Measurements from ENCODE around the gene CXCL5.
"Not testable (repeated sequence)": the region's sequence is repeated elsewhere in the genome, so short reads cannot be mapped to it uniquely, and the experiment has no call there.

The CXCL5 gene

DNA sequence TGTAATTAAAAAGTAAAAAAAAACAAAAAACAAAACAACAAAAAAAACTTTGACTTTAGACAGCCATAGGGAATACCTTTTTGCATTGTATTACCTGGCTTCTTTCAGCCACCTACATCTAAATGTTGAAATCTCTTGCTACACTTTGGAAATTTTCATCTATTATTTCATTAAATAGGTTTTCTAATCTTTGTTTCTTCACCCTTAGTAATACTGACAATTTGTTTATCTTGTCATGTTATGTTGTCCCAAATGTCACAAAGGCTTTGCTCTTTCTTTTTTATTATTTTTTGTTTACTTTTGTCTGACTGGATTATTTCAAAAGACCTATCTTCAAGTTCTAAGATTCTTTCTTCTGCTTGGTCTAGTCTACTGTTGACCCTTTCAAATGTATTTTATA, 24.1 kb downstream of the CXCL5 start:
- no peak for DNase-seq

DNA sequence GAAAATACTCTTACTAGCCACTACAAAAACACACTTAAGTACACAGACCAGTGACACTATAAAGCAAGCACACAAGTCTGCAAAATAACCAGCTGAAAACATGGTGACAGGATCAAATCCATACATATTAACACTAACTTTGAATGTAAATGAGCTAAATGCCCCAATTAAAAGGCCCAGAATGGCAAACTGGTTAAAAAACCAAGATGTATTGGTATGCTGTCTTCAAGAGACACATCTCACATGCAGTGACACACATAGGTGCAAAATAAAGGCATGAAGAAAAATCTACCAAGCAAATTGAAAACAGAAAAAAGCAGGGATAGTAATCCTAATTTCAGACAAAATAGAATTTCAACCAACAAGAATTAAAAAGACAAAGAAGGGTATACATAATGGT, 27.5 kb downstream of the CXCL5 start:
- DNase-seq, result no peak

DNA sequence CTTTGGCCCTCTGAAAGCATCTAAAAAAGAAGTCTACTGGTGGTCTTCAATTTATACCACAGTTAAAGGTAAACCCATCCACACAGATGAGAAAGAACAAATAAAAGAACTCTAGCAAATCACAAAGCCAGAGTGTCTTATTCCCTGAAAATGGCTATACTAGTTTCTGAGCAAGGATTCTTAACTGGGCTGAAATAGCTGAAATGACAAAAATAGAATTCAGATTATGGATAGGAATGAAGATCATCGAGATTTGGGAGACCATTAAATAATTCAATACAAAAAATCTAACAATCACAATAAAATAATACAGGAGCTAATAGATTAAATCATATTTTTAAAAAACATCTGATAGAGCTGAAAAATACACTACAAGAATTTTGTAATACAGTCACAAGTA, 28.5 kb downstream of the CXCL5 start:
- DNase-seq, result no peak

DNA sequence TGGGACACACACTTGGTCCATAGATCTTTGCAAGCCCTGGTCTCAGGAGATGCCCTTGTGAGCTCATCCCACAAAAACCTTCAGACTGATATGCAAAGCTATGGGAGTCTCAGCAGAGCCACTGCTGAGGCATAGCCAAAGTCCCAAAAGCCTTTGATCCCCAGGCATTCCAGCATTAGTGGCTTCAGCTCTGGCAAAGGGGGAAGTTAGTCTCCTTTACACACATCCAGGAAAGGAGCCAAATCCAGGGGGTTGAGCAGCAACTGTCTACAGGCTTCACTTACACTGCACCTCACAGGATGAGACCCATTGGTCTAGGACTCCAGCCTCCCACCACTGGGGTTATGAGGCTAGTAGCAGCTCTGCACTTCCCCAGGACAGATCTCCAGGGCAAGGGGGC, 30.6 kb downstream of the CXCL5 start:
- DNase-seq, result no peak

DNA sequence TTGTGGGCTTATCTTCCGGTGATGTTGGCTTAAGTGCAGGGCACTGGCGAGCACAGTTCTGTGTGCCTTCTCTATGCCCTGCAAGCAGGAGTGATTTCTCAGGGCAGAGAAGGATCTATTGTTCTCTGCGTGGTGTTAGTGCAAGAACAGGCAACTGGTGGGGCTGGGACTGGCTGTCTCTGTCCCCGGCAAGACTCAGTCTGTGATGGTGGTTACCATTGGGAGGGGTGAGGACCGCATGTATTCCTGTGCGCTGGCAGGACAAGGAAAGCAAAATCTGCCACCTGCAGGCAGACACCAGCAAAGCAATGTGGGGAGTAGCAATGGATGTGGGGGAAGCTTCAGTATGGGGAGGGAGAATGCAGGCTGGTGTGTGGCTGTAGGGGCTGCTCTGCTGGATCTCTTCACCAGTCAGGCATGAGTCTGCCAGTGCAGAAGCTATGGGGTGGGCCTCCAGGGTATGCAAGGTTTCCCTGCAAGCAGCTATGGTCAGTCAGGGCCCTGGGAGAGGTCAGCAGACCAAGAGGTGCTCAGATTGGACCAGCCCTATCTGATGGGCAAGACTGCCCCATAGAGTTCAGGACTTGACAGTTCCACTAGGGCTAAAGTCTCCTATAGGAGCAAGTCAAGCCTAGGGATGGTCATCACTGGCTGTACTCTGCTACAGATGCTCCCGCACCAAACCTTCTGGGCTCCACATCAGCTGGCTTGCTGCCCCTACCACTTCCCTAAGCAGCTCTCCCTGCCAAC, 33.4 kb downstream of the CXCL5 start:
- no peak for DNase-seq

GRCh38 chr4:73962724-73963123, 35.8 kb downstream of the CXCL5 start:
- no peak for DNase-seq

- DNase-seq, result not testable (repeated sequence)
Observed at GRCh38 chr4:73959041-73959440, 39.4 kb downstream of the CXCL5 start.

DNA sequence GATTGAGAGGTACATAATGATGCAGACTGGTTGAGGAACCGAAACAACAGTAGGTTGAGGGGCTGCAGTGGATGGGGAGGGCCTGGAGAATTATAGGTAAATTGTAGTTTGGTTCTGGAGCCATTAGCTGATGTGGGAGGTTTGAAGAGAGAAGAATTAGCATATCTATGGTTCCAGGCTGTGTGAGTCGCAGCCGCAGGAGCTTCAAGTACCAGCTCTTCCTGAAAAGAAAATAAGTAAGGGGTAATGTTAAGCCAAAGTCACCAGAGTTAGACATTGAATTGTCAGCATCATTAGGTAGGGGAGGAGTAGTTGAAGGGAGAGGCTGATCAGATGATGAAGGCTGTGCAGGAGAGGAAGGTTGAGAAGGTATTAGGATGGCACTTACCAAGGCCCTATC, 46.1 kb downstream of the CXCL5 start:
- DNase-seq, result no peak

GRCh38 chr4:73950376-73950920, 48.0 kb downstream of the CXCL5 start:
- not testable (repeated sequence) for DNase-seq

- DNase-seq, result no peak
Observed at GRCh38 chr4:73948990-73949706, 49.3 kb downstream of the CXCL5 start.

DNA sequence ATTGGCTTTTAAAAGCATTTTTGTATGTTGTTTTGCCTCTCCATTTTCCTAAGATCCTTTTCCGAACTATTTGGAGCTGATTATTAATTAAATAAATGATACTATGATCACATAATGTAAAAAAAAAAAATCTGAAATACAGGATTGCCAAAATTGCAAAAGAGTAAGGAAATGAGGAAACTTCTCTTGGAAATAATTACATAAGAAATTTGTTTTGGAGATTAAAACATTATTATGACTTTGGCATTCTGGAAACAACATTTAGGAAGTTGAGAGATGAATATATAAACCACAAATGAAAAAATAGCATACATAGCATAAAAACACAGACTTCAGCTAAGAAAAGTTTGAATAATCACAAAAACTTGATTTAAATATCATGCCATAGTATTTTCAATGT, 50.2 kb downstream of the CXCL5 start:
- no peak for DNase-seq

- no peak for DNase-seq
Observed at GRCh38 chr4:73947239-73947985, 51.1 kb downstream of the CXCL5 start.

GRCh38 chr4:73945674-73946449, 52.6 kb downstream of the CXCL5 start:
- no peak for DNase-seq
